ENCODE data around the gene SMG7.
A peak's percentile ranks its signal among the peaks of the same experiment; 100 is the strongest.

Gene SMG7

GRCh38 chr1:183515002-183515689 is 42.8 kb downstream of the SMG7 start:
- Mint-ChIP-seq H3K27ac (peak overlapping the region; percentile 30), H3K4me3 (no peak overlapping the region), H3K27me3 (no peaks in the 10 kb centered on the region), H3K9me3 (ENCODE audit: low read depth) (no peaks in the 10 kb centered on the region), H3K36me3 (peaks cover 3% of the 10 kb centered on the region), H3K4me1 (ENCODE audit: low read depth) (peaks cover 20% of the 10 kb centered on the region)

GRCh38 chr1:183516725-183517124 is 44.4 kb downstream of the SMG7 start:
- Mint-ChIP-seq H3K4me3 (no peak overlapping the region), H3K4me1 (ENCODE audit: low read depth) (peaks cover 11% of the 10 kb centered on the region), H3K27me3 (no peaks in the 10 kb centered on the region), H3K27ac (no peak overlapping the region), H3K9me3 (ENCODE audit: low read depth) (no peaks in the 10 kb centered on the region), H3K36me3 (peaks cover 7% of the 10 kb centered on the region)

GRCh38 chr1:183517401-183517800 is 45.1 kb downstream of the SMG7 start:
- Mint-ChIP-seq H3K4me3 (no peak overlapping the region), H3K36me3 (peaks cover 7% of the 10 kb centered on the region), H3K4me1 (ENCODE audit: low read depth) (peaks cover 5% of the 10 kb centered on the region), H3K27me3 (no peaks in the 10 kb centered on the region), H3K9me3 (ENCODE audit: low read depth) (no peaks in the 10 kb centered on the region), H3K27ac (no peak overlapping the region)

GRCh38 chr1:183520379-183520778 is 48.1 kb downstream of the SMG7 start:
- no peaks in the 10 kb centered on the region for H3K4me1 Mint-ChIP-seq (ENCODE audit: low read depth)
- no peak overlapping the region for H3K27ac Mint-ChIP-seq
- peaks cover 7% of the 10 kb centered on the region for H3K36me3 Mint-ChIP-seq
- no peaks in the 10 kb centered on the region for H3K9me3 Mint-ChIP-seq (ENCODE audit: low read depth)
- H3K4me3 Mint-ChIP-seq, result no peak overlapping the region
- no peaks in the 10 kb centered on the region for H3K27me3 Mint-ChIP-seq

GRCh38 chr1:183522104-183522503 is 49.8 kb downstream of the SMG7 start:
- Mint-ChIP-seq H3K4me3 (no peak overlapping the region), H3K4me1 (ENCODE audit: low read depth) (no peaks in the 10 kb centered on the region), H3K27me3 (no peaks in the 10 kb centered on the region), H3K9me3 (ENCODE audit: low read depth) (no peaks in the 10 kb centered on the region), H3K36me3 (peaks cover 7% of the 10 kb centered on the region), H3K27ac (no peak overlapping the region)

GRCh38 chr1:183528577-183528976 is 56.3 kb downstream of the SMG7 start:
- Mint-ChIP-seq H3K4me3 (no peak overlapping the region), H3K4me1 (ENCODE audit: low read depth) (no peaks in the 10 kb centered on the region)

GRCh38 chr1:183533617-183534174 is 61.4 kb downstream of the SMG7 start:
- H3K4me1 Mint-ChIP-seq (ENCODE audit: low read depth), result no peaks in the 10 kb centered on the region
- H3K4me3 Mint-ChIP-seq, result no peak overlapping the region
- H3K27ac Mint-ChIP-seq, result no peak overlapping the region
- no peaks in the 10 kb centered on the region for H3K9me3 Mint-ChIP-seq (ENCODE audit: low read depth)
- peaks cover 17% of the 10 kb centered on the region for H3K36me3 Mint-ChIP-seq
- H3K27me3 Mint-ChIP-seq, result no peaks in the 10 kb centered on the region

More at GRCh38 chr1:183528577-183528976, 56.3 kb downstream of the SMG7 start:
- Mint-ChIP-seq H3K9me3 (ENCODE audit: low read depth) (no peaks in the 10 kb centered on the region), H3K27ac (no peak overlapping the region), H3K27me3 (no peaks in the 10 kb centered on the region), H3K36me3 (peaks cover 2% of the 10 kb centered on the region)

GRCh38 chr1:183537405-183537804 is 65.1 kb downstream of the SMG7 start:
- Mint-ChIP-seq H3K4me1 (ENCODE audit: low read depth) (no peaks in the 10 kb centered on the region), H3K36me3 (peaks cover 21% of the 10 kb centered on the region), H3K4me3 (no peak overlapping the region), H3K9me3 (ENCODE audit: low read depth) (no peaks in the 10 kb centered on the region), H3K27ac (no peak overlapping the region), H3K27me3 (no peaks in the 10 kb centered on the region)

GRCh38 chr1:183543619-183544204 is 71.4 kb downstream of the SMG7 start:
- Mint-ChIP-seq H3K4me3 (no peak overlapping the region), H3K27ac (no peak overlapping the region), H3K27me3 (no peaks in the 10 kb centered on the region), H3K36me3 (peaks cover 9% of the 10 kb centered on the region), H3K4me1 (ENCODE audit: low read depth) (peaks cover 1% of the 10 kb centered on the region), H3K9me3 (ENCODE audit: low read depth) (no peaks in the 10 kb centered on the region)

- peaks cover 5% of the 10 kb centered on the region for H3K36me3 Mint-ChIP-seq
Observed at GRCh38 chr1:183544598-183545297, 72.4 kb downstream of the SMG7 start.

GRCh38 chr1:183546427-183546826 is 74.1 kb downstream of the SMG7 start:
- H3K27me3 Mint-ChIP-seq, result no peaks in the 10 kb centered on the region
- no peaks in the 10 kb centered on the region for H3K9me3 Mint-ChIP-seq (ENCODE audit: low read depth)
- H3K4me3 Mint-ChIP-seq, result no peak overlapping the region
- H3K4me1 Mint-ChIP-seq (ENCODE audit: low read depth), result peaks cover 1% of the 10 kb centered on the region
- peaks cover 7% of the 10 kb centered on the region for H3K36me3 Mint-ChIP-seq
- no peak overlapping the region for H3K27ac Mint-ChIP-seq

More at GRCh38 chr1:183544598-183545297, 72.4 kb downstream of the SMG7 start:
- no peak overlapping the region for H3K27ac Mint-ChIP-seq
- H3K4me1 Mint-ChIP-seq (ENCODE audit: low read depth), result peaks cover 1% of the 10 kb centered on the region
- no peaks in the 10 kb centered on the region for H3K27me3 Mint-ChIP-seq
- no peak overlapping the region for H3K4me3 Mint-ChIP-seq
- H3K9me3 Mint-ChIP-seq (ENCODE audit: low read depth), result no peaks in the 10 kb centered on the region

- H3K4me3 Mint-ChIP-seq, result no peak overlapping the region
- no peaks in the 10 kb centered on the region for H3K27me3 Mint-ChIP-seq
- peaks cover 1% of the 10 kb centered on the region for H3K4me1 Mint-ChIP-seq (ENCODE audit: low read depth)
- H3K27ac Mint-ChIP-seq, result no peak overlapping the region
- no peaks in the 10 kb centered on the region for H3K9me3 Mint-ChIP-seq (ENCODE audit: low read depth)
- H3K36me3 Mint-ChIP-seq, result peaks cover 7% of the 10 kb centered on the region
Observed at GRCh38 chr1:183548116-183548515, 75.8 kb downstream of the SMG7 start.

GRCh38 chr1:183550915-183551314 is 78.6 kb downstream of the SMG7 start:
- Mint-ChIP-seq H3K27ac (peak overlapping the region; percentile 59), H3K9me3 (ENCODE audit: low read depth) (no peaks in the 10 kb centered on the region), H3K36me3 (peaks cover 7% of the 10 kb centered on the region)

GRCh38 chr1:183551924-183552323 is 79.6 kb downstream of the SMG7 start:
- Mint-ChIP-seq H3K27ac (peak overlapping the region; percentile 70), H3K36me3 (peaks cover 4% of the 10 kb centered on the region), H3K27me3 (no peaks in the 10 kb centered on the region), H3K4me1 (ENCODE audit: low read depth) (no peaks in the 10 kb centered on the region), H3K4me3 (no peak overlapping the region), H3K9me3 (ENCODE audit: low read depth) (no peaks in the 10 kb centered on the region)

More at GRCh38 chr1:183550915-183551314, 78.6 kb downstream of the SMG7 start:
- Mint-ChIP-seq H3K4me1 (ENCODE audit: low read depth) (peaks cover 1% of the 10 kb centered on the region), H3K4me3 (no peak overlapping the region), H3K27me3 (no peaks in the 10 kb centered on the region)

- Mint-ChIP-seq H3K4me3 (no peak overlapping the region), H3K27me3 (no peaks in the 10 kb centered on the region), H3K27ac (no peak overlapping the region), H3K9me3 (ENCODE audit: low read depth) (no peaks in the 10 kb centered on the region), H3K4me1 (ENCODE audit: low read depth) (no peaks in the 10 kb centered on the region), H3K36me3 (peaks cover 3% of the 10 kb centered on the region)
Observed at GRCh38 chr1:183552441-183552840, 80.1 kb downstream of the SMG7 start.
